ENCODE measurements around the gene HIRA. TPM values are rescaled to one million over a fixed set of nuclear protein-coding genes. Genes with fewer than 3 reads are reported as not detected.

Gene HIRA
- total and polyA plus RNA-seq, 9 of the 15 experiments (the other 6 are each of a cell fraction or from before 2014, with no cell fraction given) = 0.96 to 132 (median 58.4) TPM

- no peak; a peak in 2 of 4 replicates for TF ChIP-seq MAZ (CRISPR knock-in tag; conservative IDR thresholded peaks at IDR 0.05 in 1 of 2, IDR thresholded peaks at IDR 0.05 in 1 of 2)
- no peak for TF ChIP-seq NFIX (CRISPR knock-in tag; IDR thresholded peaks at IDR 0.05; ENCODE audit: low read depth)
- TF ChIP-seq CGGBP1 (CRISPR knock-in tag; IDR thresholded peaks at IDR 0.05) = no peak
- peak; percentile 76 to 87 for TF ChIP-seq MLLT1 (IDR thresholded peaks at IDR 0.05)
- TF ChIP-seq SIRT6 (IDR thresholded peaks at IDR 0.05; ENCODE audit: low read depth, low read length) = no peak
- peak; percentile 33; the same call in 1 of the 2 replicates for TF ChIP-seq FOXO4 (CRISPR knock-in tag; IDR thresholded peaks at IDR 0.05)
- TF ChIP-seq E2F8 (IDR thresholded peaks at IDR 0.05; ENCODE audit: low read depth, partially characterized antibody) = peak; percentile 54
- no peak for TF ChIP-seq ZNF324 (CRISPR knock-in tag; IDR thresholded peaks at IDR 0.05)
- no peak; the same call in 1 of the 2 replicates for TF ChIP-seq CREB1 (IDR thresholded peaks at IDR 0.05)
- TF ChIP-seq CREB1 (CRISPR knock-in tag; IDR thresholded peaks at IDR 0.05) = no peak
- peak; percentile 11; the same call in 1 of the 2 replicates for TF ChIP-seq ZNF764 (CRISPR knock-in tag; IDR thresholded peaks at IDR 0.05; ENCODE audit: low read depth)
- TF ChIP-seq FOXK2 (conservative IDR thresholded peaks at IDR 0.05 in 1 of 2, IDR thresholded peaks at IDR 0.05 in 1 of 2; ENCODE audit: low read depth in 2 of 2) = peak; percentile 47 to 62; a peak in 1 of 4 replicates
- no peak for TF ChIP-seq ZNF518B (CRISPR knock-in tag; IDR thresholded peaks at IDR 0.05)
- no peak for TF ChIP-seq GMEB1 (CRISPR knock-in tag; IDR thresholded peaks at IDR 0.05)
Observed at GRCh38 chr22:19446603-19447329, 15.2 kb upstream of the HIRA start (continued).
